ENCODE data around the gene LNX1.
A peak's percentile ranks its signal among the peaks of the same experiment; 100 is the strongest.

LNX1 gene

GRCh38 chr4:53598483-53598882 is 7.2 kb upstream of the LNX1 start:
- no peak for DNase-seq

GRCh38 chr4:53596901-53597300 is 5.6 kb upstream of the LNX1 start:
- no peak for DNase-seq

DNA sequence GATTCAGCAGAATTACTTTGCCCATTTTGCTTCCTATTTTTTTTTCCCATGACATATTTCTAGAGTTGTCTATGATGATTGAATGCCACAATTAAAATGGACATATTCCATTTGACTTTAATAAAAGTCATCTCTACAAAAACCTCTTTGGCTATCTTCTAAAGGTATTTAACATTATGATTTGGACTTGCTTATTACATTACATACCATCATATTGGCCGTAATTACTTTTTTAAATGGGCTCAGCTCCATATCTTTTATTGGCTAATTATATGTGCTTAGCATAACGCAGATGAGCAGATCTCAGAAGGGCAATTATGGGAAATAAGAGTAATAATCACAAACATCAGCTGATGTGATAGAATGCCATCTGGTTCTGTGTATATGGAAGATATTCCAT is 4.5 kb upstream of the LNX1 start:
- no peak for DNase-seq

DNA sequence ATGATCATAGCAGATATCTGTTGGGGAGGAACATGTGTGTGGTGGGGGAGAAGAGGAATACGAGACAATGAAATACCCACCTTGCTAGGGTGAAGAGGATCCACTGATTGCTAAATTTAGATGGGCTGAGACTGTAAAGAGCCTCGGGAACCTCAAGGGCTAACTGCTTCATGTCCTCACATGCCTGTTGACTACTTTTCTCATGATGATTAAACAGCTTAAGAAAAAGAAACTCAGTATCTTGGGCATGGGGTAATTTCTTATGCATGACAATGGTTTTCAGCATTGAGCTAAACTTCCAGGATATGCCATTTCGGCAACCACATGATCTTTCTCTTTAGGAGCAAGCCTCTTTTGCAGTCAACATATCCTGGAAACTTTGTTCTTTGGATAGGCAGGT is 3.9 kb upstream of the LNX1 start:
- no peak for DNase-seq

- no peak for DNase-seq
Observed at GRCh38 chr4:53593765-53594164, 2.5 kb upstream of the LNX1 start.

DNA sequence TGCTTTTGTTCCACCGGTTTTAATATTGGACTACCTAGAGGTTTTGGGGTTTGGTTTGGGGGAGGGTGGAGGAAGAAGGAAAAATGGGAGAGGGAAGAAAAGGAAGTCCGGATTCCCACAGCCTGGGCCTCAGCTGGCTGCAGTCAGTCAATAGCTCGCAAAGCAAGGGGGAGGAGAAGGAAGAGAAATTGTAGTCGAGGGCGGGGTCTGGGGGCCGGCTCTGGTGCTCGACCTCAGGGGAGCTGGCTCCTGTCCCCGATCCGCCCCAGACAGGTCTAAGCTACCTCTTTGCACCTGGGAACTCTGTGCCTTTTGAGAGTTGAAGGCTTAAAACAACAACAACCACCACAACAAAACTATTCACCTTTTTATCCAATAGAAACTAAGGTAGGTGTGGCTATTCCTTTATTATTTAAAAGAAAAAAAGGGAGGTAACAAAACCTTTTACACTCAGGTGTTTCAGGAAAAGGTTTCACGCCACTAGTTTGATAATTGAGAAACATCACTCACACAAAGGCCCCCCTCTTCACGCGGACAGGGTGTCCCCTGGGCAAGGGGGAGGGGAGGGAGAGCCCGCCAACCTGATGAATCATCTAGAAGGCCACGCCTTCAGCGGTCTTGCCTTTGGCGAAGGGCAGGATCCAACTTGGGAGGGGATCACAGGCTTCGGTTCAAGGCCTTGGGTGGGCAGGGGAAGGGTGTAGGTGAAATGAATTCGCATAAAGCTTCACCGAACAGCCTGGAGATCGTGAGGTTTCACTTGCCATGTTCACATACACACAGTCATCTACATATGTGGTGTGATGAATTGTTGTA is 1.6 kb upstream of the LNX1 start:
- DNase-seq = no peak

- DNase-seq = no peak
Observed at GRCh38 chr4:53592122-53592521, 836 bp upstream of the LNX1 start.

GRCh38 chr4:53590187-53590586 is 1.1 kb downstream of the LNX1 start:
- no peak for DNase-seq

GRCh38 chr4:53589511-53589910 is 1.8 kb downstream of the LNX1 start:
- no peak for DNase-seq

DNA sequence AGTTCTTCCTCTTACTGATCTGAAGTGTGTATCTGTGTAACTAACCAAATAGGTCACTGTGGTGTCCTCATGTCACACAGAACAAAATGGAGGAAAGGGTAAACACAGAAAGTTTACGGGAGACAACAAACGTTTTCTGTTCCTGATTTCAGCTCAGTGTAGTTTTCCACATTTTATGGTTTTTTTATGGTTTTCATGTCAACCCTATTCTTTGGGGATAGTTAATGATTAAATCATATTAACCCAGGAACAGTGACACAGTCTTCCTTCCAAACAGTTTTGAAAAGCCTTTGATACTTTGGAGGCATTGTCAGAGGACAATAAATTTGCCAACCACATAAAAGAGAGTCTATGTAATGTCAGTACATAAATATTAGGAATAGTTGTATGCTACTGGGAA is 4.2 kb downstream of the LNX1 start:
- DNase-seq = no peak

- no peak for DNase-seq
Observed at GRCh38 chr4:53586121-53586816, 5.0 kb downstream of the LNX1 start.

DNA sequence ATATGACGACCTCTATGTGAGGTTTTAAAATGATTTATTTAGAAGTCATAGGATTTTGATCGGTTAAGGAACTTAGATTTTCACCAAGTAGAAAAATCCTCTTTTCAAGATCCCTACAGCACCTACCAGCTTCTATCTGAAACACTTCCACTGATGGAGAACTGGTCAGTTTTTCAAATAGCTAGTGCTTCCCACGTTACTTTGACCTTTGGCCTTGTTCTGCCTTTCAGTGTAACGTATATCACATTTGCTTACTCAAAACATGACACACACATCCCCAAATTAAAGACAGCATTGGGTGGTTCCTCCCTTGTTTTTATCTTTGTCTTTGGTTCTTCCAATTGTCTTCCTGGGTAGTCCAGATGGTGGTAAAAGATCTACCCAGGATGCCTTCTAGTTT is 6.6 kb downstream of the LNX1 start:
- no peak for DNase-seq

GRCh38 chr4:53583513-53583912 is 7.8 kb downstream of the LNX1 start:
- DNase-seq = no peak

- no peak for DNase-seq
Observed at GRCh38 chr4:53582194-53582593, 9.1 kb downstream of the LNX1 start.

DNA sequence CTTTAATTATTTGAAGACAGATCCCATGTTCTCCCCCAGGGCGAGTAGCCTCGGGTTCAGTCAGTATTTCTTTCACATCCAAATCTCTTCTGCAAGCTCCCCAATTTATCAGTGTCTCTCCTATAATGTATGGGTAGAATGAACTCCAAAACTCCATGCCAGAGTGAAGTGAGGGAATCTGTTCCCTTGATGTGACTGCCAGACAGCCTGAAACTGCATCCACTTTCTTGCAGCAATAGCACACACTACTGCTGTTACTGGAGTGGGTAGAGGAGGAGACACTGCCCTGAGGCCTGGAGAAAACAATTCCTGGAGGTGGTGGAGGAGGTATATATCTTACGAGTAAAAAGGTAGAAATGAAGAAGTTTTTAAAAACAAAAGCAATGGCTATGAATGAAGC is 11.0 kb downstream of the LNX1 start:
- no peak for DNase-seq

DNA sequence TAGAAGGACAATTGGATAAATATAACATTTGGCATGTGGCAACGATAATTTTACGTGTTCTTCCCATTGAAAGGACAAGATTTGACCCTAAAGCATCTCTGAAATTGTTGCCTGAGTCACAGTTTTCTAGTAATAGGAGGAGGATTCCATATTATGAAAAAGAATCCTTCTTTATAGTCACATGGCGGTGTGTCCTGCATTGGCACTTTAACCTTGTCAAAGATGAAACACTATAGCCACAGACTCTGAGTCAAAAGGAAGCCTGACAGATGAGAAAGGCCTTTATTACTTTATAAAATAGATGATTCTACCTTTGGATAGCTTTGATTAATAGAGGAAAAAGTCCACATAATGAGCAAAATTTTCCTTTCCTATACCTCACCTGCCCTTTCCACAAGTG is 11.5 kb downstream of the LNX1 start:
- DNase-seq = no peak

DNA sequence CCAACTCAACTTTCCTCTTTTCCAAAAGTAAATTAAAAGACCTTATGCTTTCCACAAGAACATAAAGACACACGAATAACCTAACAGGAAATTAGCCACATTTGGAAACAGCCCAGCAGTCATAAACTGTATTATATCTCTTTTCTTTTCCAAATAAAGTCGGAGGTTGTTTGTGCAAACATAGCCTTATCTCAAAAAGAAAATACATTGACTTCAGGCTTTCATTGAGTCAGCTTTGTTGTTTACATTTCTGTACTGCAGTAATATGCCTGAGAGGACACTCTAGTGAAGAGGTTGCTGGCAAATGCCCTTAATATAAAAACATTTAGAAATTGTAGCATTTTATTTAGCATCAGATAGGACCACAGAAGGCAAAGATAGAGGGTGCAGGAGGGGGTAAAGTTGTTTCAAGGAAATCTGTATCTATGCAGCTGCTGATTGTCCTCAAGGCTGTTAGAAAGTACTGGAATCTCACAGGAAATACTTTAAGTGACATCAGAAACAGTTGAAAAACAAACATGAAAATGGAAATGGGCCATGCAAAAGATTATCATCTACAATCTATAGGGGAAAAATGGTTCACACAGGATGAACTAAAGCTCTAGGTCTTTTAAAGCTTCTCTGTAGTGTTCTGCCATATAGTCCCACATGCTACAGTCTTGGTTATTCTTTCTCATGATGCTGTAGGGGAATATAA is 14.5 kb downstream of the LNX1 start:
- DNase-seq = no peak

GRCh38 chr4:53576071-53576617 is 15.1 kb downstream of the LNX1 start:
- DNase-seq = no peak

GRCh38 chr4:53575552-53575951 is 15.7 kb downstream of the LNX1 start:
- peak in 1 of 2 experiments; percentile 25 for DNase-seq

- DNase-seq = no peak
Observed at GRCh38 chr4:53574528-53574927, 16.8 kb downstream of the LNX1 start.

GRCh38 chr4:53573696-53574095 is 17.6 kb downstream of the LNX1 start:
- no peak for DNase-seq

GRCh38 chr4:53572600-53572994 is 18.7 kb downstream of the LNX1 start:
- no peak for DNase-seq

DNA sequence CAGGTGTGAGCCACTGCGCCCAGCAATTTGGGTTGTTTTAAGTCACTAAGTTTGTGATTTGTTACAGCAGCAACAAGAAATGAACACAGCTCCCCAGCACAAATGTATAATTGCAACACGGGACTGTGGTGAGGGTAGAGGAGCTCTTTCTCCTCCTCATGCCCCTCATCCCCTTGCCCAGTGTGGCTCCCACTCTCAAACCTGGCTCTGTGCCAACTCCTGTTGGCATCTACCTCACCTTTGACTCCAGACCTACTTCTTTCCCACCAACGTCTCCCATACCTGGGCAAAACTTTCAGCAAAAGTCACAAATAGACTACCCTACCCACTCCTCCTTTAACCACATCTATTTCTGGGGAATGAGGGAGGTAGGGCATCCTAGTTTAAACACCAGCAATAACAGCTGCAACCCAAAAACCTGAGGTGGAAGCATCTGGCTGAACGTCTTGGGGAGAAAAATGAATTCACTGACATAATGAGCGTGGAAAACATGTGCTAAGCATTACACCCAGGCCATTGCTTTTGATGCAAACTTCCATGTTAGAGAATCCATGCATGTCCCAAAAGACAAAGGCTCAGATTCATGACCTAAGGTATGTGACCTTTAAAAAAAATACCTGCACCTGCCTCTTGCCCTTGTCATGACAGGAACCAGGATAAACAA is 19.2 kb downstream of the LNX1 start:
- DNase-seq = no peak

Data from Kasumi-1 (cell line).